CD1c-positive myeloid dendritic cell (primary cell): Measurements from ENCODE around the gene ZNF274.
"Not testable (repeated sequence)": the region's sequence is repeated elsewhere in the genome, so short reads cannot be mapped to it uniquely, and the experiment has no call there.

ENCODE experiments used
- DNase-seq: peaks from one replicate; pipeline ENCODE4 v3.0.0-alpha.2; 2016; ENCODE audit errors: extremely low spot score

Gene ZNF274

DNA sequence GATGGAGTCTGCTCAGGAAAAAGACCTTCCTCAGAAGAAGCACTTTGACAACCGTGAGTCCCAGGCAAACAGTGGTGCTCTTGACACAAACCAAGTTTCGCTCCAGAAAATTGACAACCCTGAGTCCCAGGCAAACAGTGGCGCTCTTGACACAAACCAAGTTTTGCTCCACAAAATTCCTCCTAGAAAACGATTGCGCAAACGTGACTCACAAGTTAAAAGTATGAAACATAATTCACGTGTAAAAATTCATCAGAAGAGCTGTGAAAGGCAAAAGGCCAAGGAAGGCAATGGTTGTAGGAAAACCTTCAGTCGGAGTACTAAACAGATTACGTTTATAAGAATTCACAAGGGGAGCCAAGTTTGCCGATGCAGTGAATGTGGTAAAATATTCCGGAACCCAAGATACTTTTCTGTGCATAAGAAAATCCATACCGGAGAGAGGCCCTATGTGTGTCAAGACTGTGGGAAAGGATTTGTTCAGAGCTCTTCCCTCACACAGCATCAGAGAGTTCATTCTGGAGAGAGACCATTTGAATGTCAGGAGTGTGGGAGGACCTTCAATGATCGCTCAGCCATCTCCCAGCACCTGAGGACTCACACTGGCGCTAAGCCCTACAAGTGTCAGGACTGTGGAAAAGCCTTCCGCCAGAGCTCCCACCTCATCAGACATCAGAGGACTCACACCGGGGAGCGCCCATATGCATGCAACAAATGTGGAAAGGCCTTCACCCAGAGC, 29.6 kb downstream of the ZNF274 start:
- no peak for DNase-seq

DNA sequence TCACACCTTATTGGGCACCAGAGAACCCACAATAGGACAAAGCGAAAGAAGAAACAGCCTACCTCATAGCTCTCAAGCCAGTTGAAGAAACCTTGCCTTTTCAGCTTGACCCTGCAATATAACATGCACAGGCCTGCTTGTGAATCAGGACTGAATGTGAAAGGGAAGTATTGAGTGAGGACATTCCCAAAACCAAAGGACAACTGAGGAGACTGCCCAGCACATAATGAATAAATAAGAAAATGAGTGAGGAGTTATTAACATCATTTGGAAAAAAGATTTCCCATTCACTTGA, 30.2 kb downstream of the ZNF274 start:
- DNase-seq, result no peak

DNA sequence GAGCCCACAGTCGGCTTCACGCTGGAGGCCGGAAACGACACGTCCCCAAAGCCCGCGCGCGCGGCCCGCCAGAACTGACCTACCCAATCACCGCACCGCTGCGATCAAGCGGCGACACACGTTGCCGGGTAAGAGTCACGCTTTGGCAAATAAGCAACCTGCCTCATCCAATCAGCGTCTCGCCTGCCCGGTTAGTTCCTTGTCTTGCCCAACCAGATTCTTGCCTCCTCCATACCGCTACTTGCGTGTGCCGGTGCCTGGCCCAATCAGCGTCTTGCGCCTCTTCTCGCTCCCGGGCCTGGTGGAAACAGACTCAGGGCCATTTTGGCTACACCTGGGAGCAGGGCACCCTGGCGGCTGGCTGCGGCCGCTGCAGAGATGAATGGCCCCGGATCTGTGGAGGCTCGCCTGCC, 34.2 kb downstream of the ZNF274 start:
- no peak for DNase-seq

DNA sequence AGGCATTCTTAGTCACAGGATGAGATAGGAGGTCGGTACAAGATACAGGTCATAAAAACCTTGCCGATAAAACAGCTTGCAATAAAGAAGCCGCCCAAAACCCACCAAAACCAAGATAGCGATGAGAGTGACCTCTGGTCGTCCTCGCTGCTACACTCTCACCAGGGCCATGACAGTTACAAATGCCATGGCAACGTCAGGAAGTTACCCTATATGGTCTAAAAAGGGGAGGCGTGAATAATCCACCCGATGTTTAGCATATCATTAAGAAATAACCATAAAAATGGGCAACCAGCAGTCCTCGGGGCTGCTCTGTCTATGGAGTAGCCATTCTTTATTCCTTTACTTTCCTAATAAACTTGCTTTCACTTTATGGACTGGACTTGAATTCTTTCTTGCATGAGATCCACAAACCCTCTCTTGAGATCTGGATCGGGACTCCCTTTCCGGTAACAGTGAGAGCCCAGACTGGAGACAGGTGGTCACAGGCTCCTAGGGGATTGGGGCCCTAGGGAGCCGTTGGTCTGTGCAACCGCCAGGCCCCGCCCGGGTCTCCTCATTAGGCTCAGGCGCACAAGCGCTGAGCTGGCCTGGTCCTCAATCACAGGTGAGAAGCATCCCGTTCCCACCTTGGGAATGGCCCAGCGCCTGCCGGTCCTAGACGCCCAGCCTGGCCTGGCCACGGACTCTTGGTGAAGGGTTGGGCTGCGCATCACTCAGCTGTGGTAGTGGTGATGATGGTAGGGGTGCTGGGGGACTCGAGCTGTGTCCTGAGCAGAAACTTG, 34.9 kb downstream of the ZNF274 start:
- DNase-seq, result no peak

DNA sequence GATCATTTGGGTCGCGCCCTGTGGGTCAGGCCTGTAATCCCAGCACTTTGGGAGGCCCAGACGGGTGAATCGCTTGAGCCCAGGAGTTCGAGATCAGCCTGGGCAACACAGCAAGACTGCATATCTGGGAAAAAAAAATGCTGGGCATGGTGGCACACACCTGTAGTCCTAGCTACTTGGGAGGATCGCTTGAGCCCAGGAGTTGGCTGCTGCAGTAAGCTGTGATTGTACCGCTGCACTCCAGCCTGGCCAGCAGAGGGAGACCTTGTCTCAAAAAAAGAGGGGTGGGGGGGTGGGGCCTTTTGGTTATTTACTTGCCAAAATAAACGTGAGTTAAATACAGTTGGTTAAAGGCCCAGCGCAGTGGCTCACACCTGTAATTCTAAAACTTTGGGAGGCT, 36.0 kb downstream of the ZNF274 start:
- peak; percentile 40 for DNase-seq

DNA sequence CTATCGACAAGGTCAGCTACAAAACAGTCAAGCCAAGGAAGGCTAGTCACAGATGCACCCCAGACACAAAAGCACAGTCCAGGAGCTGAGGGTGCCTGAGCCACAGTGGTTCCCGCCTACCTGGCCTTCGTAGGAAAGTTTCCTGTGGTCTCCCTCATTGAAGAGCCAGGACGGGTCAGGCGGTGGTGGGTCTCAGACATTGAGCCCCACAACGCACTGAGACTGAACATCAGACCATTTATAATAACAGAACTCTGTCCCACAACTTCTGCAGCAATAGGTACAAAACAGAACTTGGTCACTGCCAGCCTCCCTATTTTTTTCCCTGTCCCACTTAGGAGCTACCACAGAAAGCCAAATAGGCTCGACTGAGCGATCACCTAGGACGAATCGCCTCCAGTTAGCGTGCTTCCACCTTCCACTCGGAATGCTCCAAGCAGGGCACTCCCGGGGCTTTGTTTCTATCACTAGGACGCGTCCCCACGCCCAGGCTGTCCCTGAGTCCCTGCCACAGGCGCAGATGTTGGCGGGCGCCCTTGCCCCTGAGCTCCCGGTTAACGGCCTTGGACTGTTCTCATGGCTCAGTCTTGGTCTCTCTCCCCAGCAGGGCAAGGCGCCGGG, 45.2 kb downstream of the ZNF274 start:
- no peak for DNase-seq

DNA sequence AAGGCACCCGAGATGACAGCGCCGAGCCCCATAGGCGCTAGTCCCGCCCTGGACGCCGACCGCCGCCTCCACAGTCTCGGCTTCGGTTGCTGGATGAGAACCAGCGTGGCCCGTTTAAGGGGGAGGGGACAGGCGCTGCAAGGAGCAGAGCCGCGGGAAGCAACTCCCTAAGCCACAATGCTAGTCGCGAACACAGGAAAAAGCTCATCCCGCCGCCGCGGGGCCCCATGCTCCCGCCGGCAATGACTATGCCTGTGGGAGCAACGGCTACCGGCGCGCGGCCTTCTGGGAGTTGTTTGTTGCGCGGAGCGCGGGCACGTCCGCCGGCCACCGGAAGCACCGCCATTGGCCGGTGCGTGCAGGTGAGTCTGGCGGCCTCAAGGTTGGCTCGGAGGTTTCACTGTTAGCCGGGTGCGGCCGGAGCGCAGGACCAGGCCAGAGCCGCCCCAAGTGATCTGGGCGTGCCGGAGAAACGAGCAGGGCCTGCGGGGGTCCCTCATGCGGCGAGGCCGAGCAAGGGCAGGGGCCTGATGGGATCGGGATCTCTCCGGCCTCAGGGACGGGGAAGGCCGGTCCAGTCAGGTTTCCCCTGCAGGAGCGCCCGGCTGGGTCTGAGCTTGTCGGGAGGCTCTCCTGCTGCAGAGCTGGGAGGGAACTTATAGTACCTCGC, 45.9 kb downstream of the ZNF274 start, which contains the start of gene ZNF544:
ZNF544 (plus strand) TSS at position 330 of the 670 bp plus-strand sequence. CDS start 15,110 bp downstream, outside the sequence.
- DNase-seq, result peak; percentile 63

DNA sequence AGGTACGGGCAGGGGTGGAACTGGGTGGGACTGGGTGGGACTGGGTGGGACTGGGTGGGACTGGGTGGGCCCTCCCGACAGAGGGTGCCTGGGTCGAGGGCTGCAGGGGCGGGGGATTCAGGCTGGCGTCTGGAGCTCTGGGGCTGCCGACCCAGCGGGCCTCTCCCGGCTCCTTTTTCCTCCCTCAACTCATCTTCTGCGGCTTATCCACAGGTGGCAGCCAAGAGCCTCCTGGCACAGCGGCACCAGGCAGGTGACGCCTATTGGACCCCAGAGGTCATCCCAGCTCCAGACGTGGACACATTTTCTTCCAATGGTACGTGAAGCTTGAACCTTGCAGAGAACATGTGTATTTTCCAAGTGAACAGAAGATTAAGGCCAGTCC, 46.4 kb downstream of the ZNF274 start:
- no peak for DNase-seq

DNA sequence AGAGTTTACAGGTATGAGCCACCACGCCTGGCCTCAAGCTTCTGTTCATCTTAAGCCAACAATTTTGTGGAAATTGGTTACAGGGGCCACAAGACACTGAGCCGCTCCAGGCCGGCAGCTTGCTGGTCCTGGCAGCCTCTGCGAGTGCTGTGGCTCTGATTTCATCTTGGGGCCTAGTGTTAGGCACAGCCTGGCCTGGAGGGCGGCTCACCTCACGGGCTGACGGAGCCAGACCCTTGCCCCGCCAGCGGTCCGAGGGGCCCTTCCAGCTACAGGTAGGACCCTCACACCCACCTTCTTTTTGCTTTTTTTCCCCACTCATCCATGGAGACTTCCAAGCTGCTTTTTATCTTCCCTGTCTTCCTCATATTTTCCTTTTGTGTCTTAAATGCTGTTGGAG, 54.5 kb downstream of the ZNF274 start:
- DNase-seq, result no peak

DNA sequence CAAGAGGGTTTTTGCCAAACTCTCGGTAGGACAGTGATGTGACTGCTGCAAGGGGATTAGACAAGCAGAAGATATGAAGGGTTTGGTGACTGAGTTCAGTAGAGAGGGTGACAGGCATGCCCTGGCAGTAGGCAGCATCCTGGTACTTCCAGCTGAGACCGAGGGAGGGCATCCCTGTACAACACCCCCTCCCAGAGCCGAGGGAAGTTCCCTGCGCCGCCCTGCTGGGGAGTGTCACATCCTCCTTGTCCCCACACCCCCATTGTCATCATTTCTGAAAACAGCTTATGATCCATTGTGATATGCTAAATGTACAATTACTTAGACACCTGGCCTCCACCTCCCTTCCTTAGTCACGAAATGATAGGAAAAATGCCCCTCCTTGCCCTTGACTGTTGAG, 60.5 kb downstream of the ZNF274 start:
- no peak for DNase-seq

DNA sequence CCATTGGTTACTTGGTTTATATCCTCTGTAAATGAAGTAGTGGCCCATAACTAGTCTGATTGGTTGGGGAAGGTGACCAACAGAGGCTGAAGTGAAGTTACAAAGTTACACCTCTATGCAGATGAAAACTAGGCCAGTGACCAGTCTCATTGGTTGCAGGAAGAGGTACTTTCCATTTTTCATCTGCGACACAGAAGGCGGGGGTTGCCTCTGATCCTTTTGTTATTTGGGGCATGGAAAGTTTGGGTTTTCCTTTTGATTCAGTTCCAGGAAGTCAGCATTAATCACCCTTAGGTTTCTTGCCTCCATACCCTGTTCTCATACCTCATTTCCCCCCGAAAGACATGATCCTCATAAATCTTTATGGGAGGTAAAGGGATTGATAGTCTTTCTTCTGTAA, 66.0 kb downstream of the ZNF274 start:
- no peak for DNase-seq

DNA sequence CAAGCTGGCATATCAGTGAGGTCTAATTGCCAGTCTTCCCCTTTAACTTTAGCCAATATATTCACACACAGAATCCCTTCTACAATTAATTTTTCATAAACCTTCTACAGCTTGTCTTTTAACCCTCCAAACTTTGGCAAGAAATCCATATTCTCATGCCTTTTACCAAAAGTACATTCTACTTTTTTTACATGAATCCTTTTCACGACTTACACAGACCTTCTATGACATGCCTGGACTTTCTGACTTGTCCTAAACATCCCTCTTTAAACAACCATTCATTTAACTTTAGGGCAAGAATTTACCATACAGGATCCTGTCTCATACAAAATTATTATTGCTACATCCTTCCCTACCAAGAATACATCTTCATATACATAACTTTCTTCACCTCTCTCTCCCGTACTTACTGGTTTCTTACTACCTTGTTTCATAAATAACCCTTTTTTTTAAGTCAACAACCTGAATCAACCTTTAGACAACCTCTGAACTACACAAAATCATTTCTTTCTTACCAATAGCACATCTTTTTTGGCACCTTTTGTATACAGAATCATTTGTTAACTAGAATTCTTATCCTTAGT, 69.3 kb downstream of the ZNF274 start:
- no peak for DNase-seq

DNA sequence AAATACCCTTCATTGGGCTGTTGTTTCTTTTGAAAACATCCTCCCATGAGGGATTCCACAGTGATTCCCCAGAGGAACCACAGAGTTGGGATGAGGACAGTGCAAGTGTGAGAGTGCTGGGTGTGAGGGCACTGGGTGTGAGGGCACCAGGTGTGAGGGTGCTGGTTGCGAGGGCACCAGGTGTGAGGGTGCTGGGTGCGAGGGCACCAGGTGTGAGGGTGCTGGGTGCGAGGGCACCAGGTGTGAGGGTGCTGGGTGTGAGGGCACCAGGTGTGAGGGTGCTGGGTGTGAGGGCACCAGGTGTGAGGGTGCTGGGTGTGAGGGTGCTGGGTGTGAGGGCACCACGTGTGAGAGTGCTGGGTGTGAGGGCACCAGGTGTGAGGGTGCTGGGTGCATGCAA, 75.4 kb downstream of the ZNF274 start:
- DNase-seq, result not testable (repeated sequence)

DNA sequence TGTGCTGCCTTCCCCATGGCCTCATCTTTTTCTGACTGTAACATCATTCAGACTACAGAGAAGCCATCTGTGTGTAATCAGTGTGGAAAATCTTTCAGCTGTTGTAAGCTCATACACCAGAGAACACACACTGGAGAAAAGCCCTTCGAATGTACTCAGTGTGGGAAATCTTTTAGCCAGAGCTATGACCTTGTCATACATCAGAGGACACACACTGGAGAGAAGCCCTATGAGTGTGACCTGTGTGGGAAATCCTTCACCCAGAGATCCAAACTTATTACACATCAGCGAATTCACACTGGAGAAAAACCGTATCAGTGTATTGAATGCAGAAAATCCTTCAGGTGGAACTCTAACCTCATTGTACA, 78.7 kb downstream of the ZNF274 start:
- DNase-seq, result no peak

DNA sequence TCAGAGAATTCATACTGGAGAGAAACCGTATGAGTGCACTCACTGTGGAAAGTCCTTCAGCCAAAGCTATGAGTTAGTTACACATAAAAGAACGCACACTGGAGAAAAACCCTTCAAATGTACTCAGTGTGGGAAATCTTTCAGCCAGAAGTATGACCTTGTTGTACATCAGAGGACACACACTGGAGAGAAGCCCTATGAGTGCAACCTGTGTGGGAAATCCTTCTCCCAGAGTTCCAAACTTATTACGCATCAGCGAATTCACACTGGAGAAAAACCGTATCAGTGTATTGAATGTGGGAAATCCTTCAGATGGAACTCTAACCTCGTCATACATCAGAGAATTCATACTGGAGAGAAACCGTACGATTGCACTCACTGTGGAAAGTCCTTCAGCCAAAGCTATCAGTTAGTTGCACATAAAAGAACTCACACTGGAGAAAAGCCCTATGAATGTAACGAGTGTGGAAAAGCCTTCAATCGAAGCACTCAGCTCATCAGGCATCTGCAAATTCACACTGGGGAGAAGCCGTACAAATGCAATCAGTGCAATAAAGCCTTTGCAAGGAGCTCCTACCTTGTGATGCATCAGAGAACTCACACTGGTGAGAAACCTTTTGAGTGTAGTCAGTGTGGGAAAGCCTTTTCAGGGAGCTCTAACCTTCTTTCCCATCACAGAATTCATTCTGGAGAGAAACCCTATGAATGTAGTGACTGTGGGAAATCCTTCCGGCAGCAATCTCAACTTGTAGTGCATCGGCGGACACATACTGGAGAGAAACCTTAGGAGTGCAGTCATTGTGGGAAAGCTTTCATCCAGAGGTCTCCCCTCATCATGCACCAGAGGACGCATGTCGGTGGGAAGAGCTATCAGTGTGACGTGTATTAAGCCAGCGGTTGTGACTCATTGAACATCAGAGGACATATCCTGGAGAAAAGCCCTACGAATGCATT, 79.4 kb downstream of the ZNF274 start:
- no peak for DNase-seq

DNA sequence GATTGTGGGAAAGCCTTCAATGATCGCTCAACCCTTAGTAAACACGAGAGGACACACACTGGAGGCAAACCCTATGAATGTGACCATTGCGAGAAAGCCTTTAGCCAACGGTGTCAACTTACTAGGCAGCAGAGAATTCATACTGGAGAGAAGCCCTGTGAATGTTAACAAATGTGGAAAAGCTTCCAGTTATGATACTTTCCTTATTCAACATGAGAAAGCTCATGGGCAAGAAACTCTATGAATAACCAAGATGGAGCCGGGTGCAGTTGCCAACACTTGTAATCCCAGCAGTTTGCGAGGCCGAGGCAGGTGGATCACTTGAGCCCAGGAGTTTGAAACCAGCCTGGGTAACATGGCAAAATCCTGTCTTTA, 80.0 kb downstream of the ZNF274 start:
- no peak for DNase-seq
